Left lung (tissue), 10 donors: ENCODE data around the gene RNF44. TPM values are rescaled to one million over a fixed set of nuclear protein-coding genes. Genes with fewer than 3 reads are reported as not detected.

Source experiments
- ATAC-seq: fragments of 200-7000 bp; cut with Tn5 transposase; one replicate; pipeline ENCODE4 v1.9.1; 2020; ENCODE audit warnings: moderate library complexity
- DNase-seq, 4 donors: peaks; one replicate each; pipeline ENCODE4 v3.0.0-alpha.2; 2013 to 2020
- H3K27ac ChIP-seq, 2 donors: fragments of 200-600 bp; sonication (generic) in 1 of 2; one replicate each; pipeline versions ENCODE4 v1.5.0 to v1.8.0; 2020 to 2021
- H3K27me3 ChIP-seq, 2 donors: fragments of 200-600 bp; sonication (generic) in 1 of 2; one replicate each; pipeline versions ENCODE4 v1.5.0 to v1.8.0; 2020 to 2021
- H3K36me3 ChIP-seq, 2 donors: fragments of 200-600 bp; sonication (generic) in 1 of 2; one replicate each; pipeline versions ENCODE4 v1.5.0 to v1.8.0; 2020 to 2021
- H3K4me1 ChIP-seq, 2 donors: fragments of 200-600 bp; one replicate each; pipeline ENCODE4 v1.8.0; 2021
- H3K4me3 ChIP-seq, 2 donors: fragments of 200-600 bp; sonication (generic) in 1 of 2; one replicate each; pipeline versions ENCODE4 v1.5.0 to v1.8.0; 2020 to 2021; ENCODE audit warnings: mild to moderate bottlenecking in 1 of 2
- H3K9me3 ChIP-seq, 2 donors: fragments of 200-600 bp; sonication (generic) in 1 of 2; one replicate each; pipeline versions ENCODE4 v1.5.0 to v1.8.0; 2020 to 2021
- CTCF ChIP-seq, 2 donors: fragments of 200-600 bp; sonication (generic) in 1 of 2; IDR thresholded peaks; one replicate each; pipeline versions ENCODE4 v1.5.0 to v1.8.0; 2021; ENCODE audit warnings: antibody characterized with exemption in 2 of 2
- intact Hi-C, 2 donors: fragments of 100-400 bp; cut with DNase I; formaldehyde crosslinking; loops; one replicate each; pipeline versions ENCODE4 v1.11.2 to v1.14.2; 2022
- polyA plus RNA-seq, 6 donors: library from polyadenylated mRNA; unstranded; fragments of 120-200 nt; gene quantifications; one replicate each; pipeline ENCODE4 v1.2.1, GENCODE V29; 2013; ENCODE audit not compliant: insufficient read length in 6 of 6
- total RNA-seq, 2 donors: library from RNA; stranded (reverse); fragmentation: NEBNext Ultra II Directional; extraction: Animal tissue kit (Norgen Biotek cat#: 25700); gene quantifications; one replicate each; pipeline ENCODE4 v1.2.1, GENCODE V29; 2021
- donor health status: DM: no; HTN: yes; CAD: no.
- donor health status: DM: no; HTN: no; CAD: no.

Gene RNF44
- total and polyA plus RNA-seq, 8 donors = 37.6 to 61.7 (median 45.0) TPM

- peak; percentile 88 for ATAC-seq
- no peaks in the 10 kb centered on the region for H3K36me3 ChIP-seq
- TF ChIP-seq CTCF (IDR thresholded peaks at IDR 0.05) = peak; percentile 79 to 81
These were observed 36.5 kb upstream of the RNF44 start for GRCh38 chr5:176573564-176574296.

DNA sequence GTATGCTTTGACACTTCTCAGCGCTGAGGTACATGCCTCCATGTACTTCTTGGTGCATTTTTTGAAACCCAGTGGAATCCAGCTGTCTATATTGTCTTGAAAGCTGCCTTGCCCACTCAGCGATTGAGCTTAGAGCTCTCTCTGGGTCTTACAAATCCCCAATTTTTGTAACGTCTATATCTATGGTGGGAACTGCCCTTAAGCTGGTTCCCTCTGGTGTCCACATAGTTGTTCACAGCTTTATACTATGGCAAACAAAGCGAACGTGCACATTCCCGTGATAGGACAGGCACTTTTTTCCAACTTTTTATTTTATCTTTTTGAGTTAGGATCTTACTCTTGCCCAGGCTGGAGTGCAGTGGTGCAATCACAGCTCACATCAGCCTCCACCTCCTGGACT, 32.8 kb upstream of the RNF44 start:
- DNase-seq = no peak
- Histone ChIP-seq H3K9me3 (no peaks in the 10 kb centered on the region), H3K36me3 (no peaks in the 10 kb centered on the region), H3K4me3 (no peak overlapping the region), H3K27ac (no peak overlapping the region), H3K27me3 (peaks cover 0 to 42% of the 10 kb centered on the region in 2 donors), H3K4me1 (no peaks in the 10 kb centered on the region)
- TF ChIP-seq CTCF (IDR thresholded peaks at IDR 0.05) = no peak
- intact Hi-C loops = no loop called here
- ATAC-seq = no peak

More at GRCh38 chr5:176573564-176574296, 36.5 kb upstream of the RNF44 start:
- H3K27ac ChIP-seq = no peak overlapping the region
- DNase-seq = peak; percentile 38 to 93 (median 62)
- H3K4me3 ChIP-seq = no peak overlapping the region
- H3K27me3 ChIP-seq = peaks cover 0 to 32% of the 10 kb centered on the region in 2 donors
- H3K9me3 ChIP-seq = no peaks in the 10 kb centered on the region
- no peaks in the 10 kb centered on the region for H3K4me1 ChIP-seq
- intact Hi-C loops = no loop called here

GRCh38 chr5:176568657-176569056, 31.5 kb upstream of the RNF44 start:
- H3K27ac ChIP-seq = no peak overlapping the region
- H3K27me3 ChIP-seq = peaks cover 0 to 42% of the 10 kb centered on the region in 2 donors
- intact Hi-C loops = no loop called here
- H3K4me3 ChIP-seq = no peak overlapping the region
- no peaks in the 10 kb centered on the region for H3K4me1 ChIP-seq
- DNase-seq (peak in 1 of 4 donors; percentile 47), ATAC-seq (no peak)
- no peak for TF ChIP-seq CTCF (IDR thresholded peaks at IDR 0.05)
- no peaks in the 10 kb centered on the region for H3K9me3 ChIP-seq
- no peaks in the 10 kb centered on the region for H3K36me3 ChIP-seq

DNA sequence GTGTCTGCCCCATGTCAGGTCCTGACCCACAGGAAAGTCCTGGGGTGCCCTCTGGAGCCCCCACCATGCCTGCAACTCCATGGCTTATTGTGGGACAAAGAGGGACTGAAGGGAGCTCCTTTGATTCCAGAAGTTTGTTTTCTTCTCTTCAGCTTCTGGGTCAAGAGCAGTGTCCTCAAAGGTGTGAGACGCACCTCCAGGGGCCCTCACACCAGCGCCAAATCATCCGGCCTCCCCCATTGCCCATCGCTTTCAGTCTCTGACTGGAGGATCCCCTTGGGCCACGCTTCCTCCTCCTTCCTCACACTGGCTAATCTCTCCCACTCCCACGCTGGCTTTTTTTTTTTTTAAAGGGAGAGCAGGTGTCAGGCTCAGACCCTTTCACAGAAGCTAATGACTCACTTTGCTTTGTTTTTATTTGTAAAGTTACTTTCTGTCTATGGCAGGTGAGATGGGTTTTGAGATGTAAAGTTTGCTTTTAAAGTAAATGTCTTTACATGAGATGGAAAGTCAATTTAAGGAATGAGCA, 28.6 kb upstream of the RNF44 start:
- intact Hi-C loops = no loop called here
- TF ChIP-seq CTCF (IDR thresholded peaks at IDR 0.05) = no peak
- Histone ChIP-seq H3K4me1 (no peaks in the 10 kb centered on the region), H3K27ac (no peak overlapping the region), H3K9me3 (no peaks in the 10 kb centered on the region), H3K4me3 (no peak overlapping the region), H3K27me3 (peaks cover 0 to 30% of the 10 kb centered on the region in 2 donors), H3K36me3 (no peaks in the 10 kb centered on the region)
- ATAC-seq (no peak), DNase-seq (no peak)

- no peak for TF ChIP-seq CTCF (IDR thresholded peaks at IDR 0.05)
- no peak overlapping the region for H3K27ac ChIP-seq
- intact Hi-C loops = no loop called here
- peaks cover 0 to 34% of the 10 kb centered on the region in 2 donors for H3K27me3 ChIP-seq
- ATAC-seq (no peak), DNase-seq (no peak)
- no peak overlapping the region for H3K4me3 ChIP-seq
- H3K36me3 ChIP-seq = no peaks in the 10 kb centered on the region
- H3K4me1 ChIP-seq = no peaks in the 10 kb centered on the region
- H3K9me3 ChIP-seq = no peaks in the 10 kb centered on the region
These were observed 26.8 kb upstream of the RNF44 start for GRCh38 chr5:176564002-176564401.
